Activated T-cell treated with anti-CD3 and anti-CD28 coated beads, Interleukin-2, amount 50 U/mL, for 4 hours (primary cell): Measurements from ENCODE around the gene MC1R. TPM values are rescaled to one million over a fixed set of nuclear protein-coding genes. Genes with fewer than 3 reads are reported as not detected.

Experiments
- ATAC-seq, 2 donors: fragments of 200-7000 bp; cut with Tn5 transposase; one replicate each; pipeline ENCODE4 v1.10.0; 2021
- DNase-seq: peaks from one replicate; pipeline ENCODE4 v3.0.0-alpha.2; 2020
- H3K27me3 Mint-ChIP-seq: one replicate; pipeline ENCODE4 v1.8.0; 2021; ENCODE audit warnings: low read depth, mixed read lengths
- H3K36me3 Mint-ChIP-seq: one replicate; pipeline ENCODE4 v1.8.0; 2022; ENCODE audit warnings: mixed read lengths; ENCODE audit not compliant: insufficient read depth
- H3K4me1 Mint-ChIP-seq: one replicate; pipeline ENCODE4 v1.8.0; 2021; ENCODE audit warnings: low read depth, mixed read lengths
- H3K4me3 Mint-ChIP-seq: one replicate; pipeline ENCODE4 v1.8.0; 2021; ENCODE audit warnings: mild to moderate bottlenecking, moderate library complexity, mixed read lengths
- H3K9me3 Mint-ChIP-seq: one replicate; pipeline ENCODE4 v1.8.0; 2021; ENCODE audit warnings: mixed read lengths
- total RNA-seq, 3 donors: library from RNA; stranded (reverse); gene quantifications; one replicate each; pipeline ENCODE4 v1.2.1, GENCODE V29; 2021

The MC1R gene
- total RNA-seq, 3 donors from 2014 or later: 2.5 to 3.0 (median 2.6) TPM

- no peaks in the 10 kb centered on the region for H3K27me3 Mint-ChIP-seq
- no peaks in the 10 kb centered on the region for H3K9me3 Mint-ChIP-seq
- peaks cover 9% of the 10 kb centered on the region for H3K4me1 Mint-ChIP-seq
- peaks cover 22% of the 10 kb centered on the region for H3K36me3 Mint-ChIP-seq
- H3K4me3 Mint-ChIP-seq: no peak overlapping the region
- no peak for DNase-seq
- ATAC-seq: no peak
Measured at GRCh38 chr16:89890886-89891657, 27.6 kb upstream of the MC1R start.

DNA sequence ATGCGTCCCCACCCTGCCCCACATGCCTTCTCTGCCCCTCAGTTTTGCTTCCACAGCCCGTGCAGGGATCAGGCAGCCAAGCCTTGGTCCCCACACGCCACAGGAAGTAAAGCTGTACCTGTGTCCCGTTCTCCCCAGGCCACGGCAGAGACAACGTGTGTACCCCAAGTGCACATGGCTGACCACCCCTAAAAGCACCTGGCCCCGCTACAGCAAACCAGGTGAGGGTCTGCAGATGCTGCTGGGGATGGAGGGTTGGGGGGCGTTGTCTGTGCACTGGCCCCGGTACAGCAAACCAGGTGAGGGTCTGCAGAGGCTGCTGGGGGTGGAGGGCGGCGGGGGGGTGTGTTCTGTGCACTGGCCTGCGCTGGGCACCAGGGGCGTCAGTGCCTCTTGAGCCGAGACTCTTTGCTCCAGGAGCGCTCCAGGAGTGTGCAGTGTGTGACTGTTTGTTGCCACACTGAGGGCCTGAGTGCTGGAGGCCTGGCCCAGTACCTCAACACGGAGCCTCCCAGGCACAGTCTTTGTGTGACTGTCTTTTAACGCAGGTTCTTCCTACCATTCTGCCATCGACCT, 26.5 kb upstream of the MC1R start:
- Mint-ChIP-seq H3K4me3 (no peak overlapping the region), H3K36me3 (peaks cover 25% of the 10 kb centered on the region), H3K9me3 (no peaks in the 10 kb centered on the region), H3K27me3 (no peaks in the 10 kb centered on the region), H3K4me1 (peaks cover 9% of the 10 kb centered on the region)
- ATAC-seq: no peak
- no peak for DNase-seq

- no peaks in the 10 kb centered on the region for H3K9me3 Mint-ChIP-seq
- no peaks in the 10 kb centered on the region for H3K27me3 Mint-ChIP-seq
- DNase-seq: no peak
- peaks cover 9% of the 10 kb centered on the region for H3K4me1 Mint-ChIP-seq
- H3K36me3 Mint-ChIP-seq: peaks cover 25% of the 10 kb centered on the region
- no peak overlapping the region for H3K4me3 Mint-ChIP-seq
- no peak for ATAC-seq
Measured at GRCh38 chr16:89892635-89893034, 26.0 kb upstream of the MC1R start.

- Mint-ChIP-seq H3K4me3 (no peak overlapping the region), H3K4me1 (peaks cover 9% of the 10 kb centered on the region), H3K36me3 (peaks cover 24% of the 10 kb centered on the region), H3K9me3 (no peaks in the 10 kb centered on the region), H3K27me3 (no peaks in the 10 kb centered on the region)
- no peak for DNase-seq
- no peak for ATAC-seq
Measured at GRCh38 chr16:89893642-89894548, 24.8 kb upstream of the MC1R start.

DNA sequence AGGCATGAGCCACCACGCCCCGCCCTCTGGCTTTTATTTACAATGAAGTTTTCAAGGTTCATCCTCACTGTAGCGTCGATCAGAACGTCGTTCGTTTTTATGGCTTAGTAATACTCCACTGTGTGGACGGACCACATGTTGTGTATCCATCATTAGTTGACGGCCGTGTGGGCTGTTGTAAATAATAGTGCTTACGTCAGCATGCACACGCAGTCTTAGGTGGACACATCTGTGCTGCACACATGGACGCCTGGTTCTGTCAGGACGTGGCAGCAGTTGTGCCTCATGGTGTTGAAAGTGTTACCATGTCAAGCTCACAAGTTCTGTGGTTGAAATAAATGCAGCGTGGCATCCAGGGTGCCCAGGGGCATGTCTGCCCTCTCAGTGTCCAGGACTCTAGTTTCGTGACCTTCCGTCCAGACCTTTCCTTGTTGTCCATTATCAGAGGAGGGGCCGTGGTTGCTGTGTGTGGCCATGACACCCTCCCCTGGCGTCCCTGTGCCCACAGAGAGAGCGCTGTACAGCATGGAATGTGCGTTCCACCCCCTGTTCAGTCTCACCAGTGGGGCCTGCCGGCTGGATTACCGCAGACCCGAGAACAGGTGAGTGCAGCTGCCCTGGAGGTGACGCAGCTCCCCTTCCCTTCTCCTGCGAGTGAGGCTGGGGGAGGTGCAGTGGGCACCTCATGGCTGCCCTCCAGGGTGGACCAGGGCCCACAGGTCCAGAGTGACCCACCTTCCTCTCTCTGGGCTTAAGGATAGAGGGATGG, 23.0 kb upstream of the MC1R start:
- Mint-ChIP-seq H3K9me3 (no peaks in the 10 kb centered on the region), H3K4me3 (no peak overlapping the region), H3K27me3 (no peaks in the 10 kb centered on the region), H3K4me1 (peaks cover 4% of the 10 kb centered on the region), H3K36me3 (peaks cover 32% of the 10 kb centered on the region)
- no peak for ATAC-seq
- DNase-seq: no peak

GRCh38 chr16:89897204-89897603, 21.5 kb upstream of the MC1R start:
- H3K36me3 Mint-ChIP-seq: peaks cover 29% of the 10 kb centered on the region
- H3K9me3 Mint-ChIP-seq: no peaks in the 10 kb centered on the region
- no peak for ATAC-seq
- H3K4me3 Mint-ChIP-seq: no peak overlapping the region
- no peaks in the 10 kb centered on the region for H3K4me1 Mint-ChIP-seq
- no peak for DNase-seq
- H3K27me3 Mint-ChIP-seq: no peaks in the 10 kb centered on the region

GRCh38 chr16:89898201-89898967, 20.3 kb upstream of the MC1R start:
- Mint-ChIP-seq H3K4me1 (no peaks in the 10 kb centered on the region), H3K27me3 (no peaks in the 10 kb centered on the region), H3K36me3 (peaks cover 27% of the 10 kb centered on the region), H3K9me3 (no peaks in the 10 kb centered on the region), H3K4me3 (no peak overlapping the region)
- no peak for DNase-seq
- no peak for ATAC-seq

DNA sequence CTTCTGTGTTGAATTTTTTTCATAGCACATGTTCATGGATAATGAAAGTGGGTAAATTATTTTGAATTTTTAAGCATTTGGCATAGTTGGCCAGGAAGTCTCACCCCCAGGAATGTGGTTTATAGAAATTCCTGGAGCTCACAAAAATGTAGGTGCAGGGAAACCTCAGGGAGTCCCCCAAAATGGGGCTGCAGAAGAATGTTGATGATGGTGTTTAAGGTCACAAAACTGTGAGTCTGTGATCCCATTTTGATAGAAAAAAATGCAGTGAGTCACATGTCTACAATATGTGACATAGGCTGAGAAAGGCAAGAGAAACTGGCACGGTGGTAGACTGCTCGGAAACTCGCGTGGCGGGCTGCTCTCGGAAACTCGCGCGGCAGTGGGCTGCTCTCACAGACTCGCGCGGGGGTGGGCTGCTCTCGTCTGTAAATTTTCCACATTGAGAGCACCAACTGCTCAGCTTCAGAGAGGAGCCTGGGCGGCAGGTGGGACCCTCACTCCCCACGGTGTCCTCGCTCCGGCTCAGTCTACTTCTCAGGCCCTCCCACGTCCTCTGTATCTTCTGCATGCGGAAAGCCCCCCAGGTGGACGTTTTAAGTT, 18.7 kb upstream of the MC1R start:
- DNase-seq (no peak), ATAC-seq (no peak)
- peaks cover 27% of the 10 kb centered on the region for H3K36me3 Mint-ChIP-seq
- H3K4me1 Mint-ChIP-seq: no peaks in the 10 kb centered on the region
- no peaks in the 10 kb centered on the region for H3K27me3 Mint-ChIP-seq
- H3K9me3 Mint-ChIP-seq: no peaks in the 10 kb centered on the region
- H3K4me3 Mint-ChIP-seq: no peak overlapping the region

- ATAC-seq (no peak), DNase-seq (no peak)
- Mint-ChIP-seq H3K27me3 (no peaks in the 10 kb centered on the region), H3K4me3 (no peak overlapping the region), H3K4me1 (no peaks in the 10 kb centered on the region), H3K9me3 (no peaks in the 10 kb centered on the region), H3K36me3 (peaks cover 26% of the 10 kb centered on the region)
Measured at GRCh38 chr16:89900885-89901284, 17.8 kb upstream of the MC1R start.

DNA sequence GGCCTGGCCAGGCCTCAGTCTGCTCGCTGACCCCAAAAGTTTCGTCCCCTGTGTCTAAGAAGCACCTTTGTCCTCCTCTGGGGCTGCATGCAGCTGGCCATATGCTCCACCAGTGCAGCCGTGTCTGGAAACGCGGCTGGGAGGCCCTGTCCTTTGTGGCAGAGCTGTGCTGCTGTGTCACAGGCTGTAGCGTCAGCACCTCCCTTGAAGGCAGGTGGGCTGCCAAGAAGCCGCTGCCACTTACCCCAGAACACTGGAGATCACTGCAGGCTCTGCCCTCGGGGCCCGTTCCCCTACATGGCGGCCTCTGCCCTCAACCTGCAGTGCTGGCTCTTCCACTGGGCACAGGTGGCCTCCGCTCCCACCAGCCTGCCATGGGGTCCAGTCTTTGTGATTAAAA, 15.7 kb upstream of the MC1R start:
- H3K36me3 Mint-ChIP-seq: peaks cover 21% of the 10 kb centered on the region
- ATAC-seq (no peak), DNase-seq (no peak)
- no peaks in the 10 kb centered on the region for H3K9me3 Mint-ChIP-seq
- no peaks in the 10 kb centered on the region for H3K27me3 Mint-ChIP-seq
- H3K4me1 Mint-ChIP-seq: no peaks in the 10 kb centered on the region
- no peak overlapping the region for H3K4me3 Mint-ChIP-seq

DNA sequence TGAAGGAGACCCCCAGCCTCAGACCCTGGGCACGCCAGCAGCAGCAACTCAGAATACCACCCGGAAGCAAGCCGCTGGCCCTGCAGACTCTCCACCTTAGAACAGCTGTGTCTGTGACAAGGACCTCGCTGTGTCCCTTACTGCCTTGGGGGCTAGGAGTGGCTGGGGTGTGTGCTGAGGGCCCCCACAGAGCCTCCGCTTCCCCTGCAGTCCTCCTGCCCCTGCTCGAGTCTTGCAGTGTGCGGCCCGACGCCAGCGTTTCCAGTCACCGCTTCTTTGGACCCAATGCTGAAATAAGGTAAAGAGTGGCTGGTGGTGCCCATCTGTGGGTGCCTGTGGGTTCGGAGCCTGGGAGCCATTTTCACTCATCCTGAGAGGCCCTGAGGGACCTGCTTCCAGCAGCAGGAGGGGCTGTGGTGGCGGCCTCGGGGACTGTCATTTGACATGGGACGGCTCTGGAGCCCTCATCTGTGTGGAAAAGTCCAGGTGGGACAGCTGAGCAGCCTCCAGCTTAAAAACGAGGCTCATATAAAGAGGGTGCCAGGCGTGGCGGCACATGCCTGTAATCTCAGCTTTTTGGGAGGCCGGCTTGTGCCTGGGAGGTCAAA, 14.7 kb upstream of the MC1R start:
- H3K4me1 Mint-ChIP-seq: no peaks in the 10 kb centered on the region
- no peaks in the 10 kb centered on the region for H3K9me3 Mint-ChIP-seq
- H3K4me3 Mint-ChIP-seq: no peak overlapping the region
- DNase-seq (no peak), ATAC-seq (no peak)
- no peaks in the 10 kb centered on the region for H3K27me3 Mint-ChIP-seq
- peaks cover 17% of the 10 kb centered on the region for H3K36me3 Mint-ChIP-seq

GRCh38 chr16:89904606-89905510, 13.8 kb upstream of the MC1R start:
- no peak for DNase-seq
- peak in 1 of 2 donors; percentile 12 for ATAC-seq
- peaks cover 12% of the 10 kb centered on the region for H3K36me3 Mint-ChIP-seq
- no peaks in the 10 kb centered on the region for H3K9me3 Mint-ChIP-seq
- H3K4me1 Mint-ChIP-seq: no peaks in the 10 kb centered on the region
- no peak overlapping the region for H3K4me3 Mint-ChIP-seq
- no peaks in the 10 kb centered on the region for H3K27me3 Mint-ChIP-seq
